Measurements from ENCODE around the gene ST6GALNAC2.

- TF ChIP-seq CTCF (IDR thresholded peaks at IDR 0.05) = no peak
- TF ChIP-seq POLR2A (IDR thresholded peaks at IDR 0.05) = no peak
- no peak for TF ChIP-seq POLR2AphosphoS5 (IDR thresholded peaks at IDR 0.05)
- TF ChIP-seq EP300 (IDR thresholded peaks at IDR 0.05; ENCODE audit: low read depth) = no peak
Observed at GRCh38 chr17:76579281-76579680, 6.4 kb downstream of the ST6GALNAC2 start.
